ENCODE results near the gene PIP5K1B.

Gene PIP5K1B

DNA sequence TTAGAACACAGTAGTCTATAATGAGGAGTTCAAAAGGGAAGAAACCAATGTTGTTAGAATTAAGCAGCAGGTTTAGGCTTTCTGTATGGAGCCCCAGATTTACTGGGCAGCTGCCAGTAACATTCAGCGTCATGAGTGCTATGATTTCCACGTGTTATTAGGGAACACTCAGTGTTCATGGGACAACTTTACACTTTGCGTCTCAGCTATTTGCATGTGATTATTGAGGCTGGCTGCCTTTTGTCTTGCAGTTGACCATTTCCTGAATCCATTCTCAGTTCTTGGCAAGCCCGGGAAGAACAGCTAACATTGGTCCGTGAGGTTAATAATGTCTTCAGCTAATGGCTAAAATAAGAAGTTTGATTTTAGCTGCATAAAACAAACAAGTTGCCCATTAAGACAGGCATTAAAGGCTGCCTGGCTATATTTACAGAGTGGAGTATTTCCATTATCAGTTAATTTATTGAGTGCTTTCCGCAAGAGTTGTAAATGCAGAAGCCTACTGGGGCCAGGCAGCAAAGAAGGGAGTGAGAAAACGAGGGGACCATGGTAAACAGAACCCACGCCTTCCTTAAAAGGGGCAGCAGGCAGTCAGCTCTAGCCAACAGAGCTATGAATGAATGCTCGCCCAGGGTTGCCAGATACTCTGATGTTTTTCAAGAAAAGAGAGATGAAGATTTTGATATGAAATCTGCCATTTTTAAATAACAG, 120.9 kb downstream of the PIP5K1B start:
- DNase-seq = no peak

DNA sequence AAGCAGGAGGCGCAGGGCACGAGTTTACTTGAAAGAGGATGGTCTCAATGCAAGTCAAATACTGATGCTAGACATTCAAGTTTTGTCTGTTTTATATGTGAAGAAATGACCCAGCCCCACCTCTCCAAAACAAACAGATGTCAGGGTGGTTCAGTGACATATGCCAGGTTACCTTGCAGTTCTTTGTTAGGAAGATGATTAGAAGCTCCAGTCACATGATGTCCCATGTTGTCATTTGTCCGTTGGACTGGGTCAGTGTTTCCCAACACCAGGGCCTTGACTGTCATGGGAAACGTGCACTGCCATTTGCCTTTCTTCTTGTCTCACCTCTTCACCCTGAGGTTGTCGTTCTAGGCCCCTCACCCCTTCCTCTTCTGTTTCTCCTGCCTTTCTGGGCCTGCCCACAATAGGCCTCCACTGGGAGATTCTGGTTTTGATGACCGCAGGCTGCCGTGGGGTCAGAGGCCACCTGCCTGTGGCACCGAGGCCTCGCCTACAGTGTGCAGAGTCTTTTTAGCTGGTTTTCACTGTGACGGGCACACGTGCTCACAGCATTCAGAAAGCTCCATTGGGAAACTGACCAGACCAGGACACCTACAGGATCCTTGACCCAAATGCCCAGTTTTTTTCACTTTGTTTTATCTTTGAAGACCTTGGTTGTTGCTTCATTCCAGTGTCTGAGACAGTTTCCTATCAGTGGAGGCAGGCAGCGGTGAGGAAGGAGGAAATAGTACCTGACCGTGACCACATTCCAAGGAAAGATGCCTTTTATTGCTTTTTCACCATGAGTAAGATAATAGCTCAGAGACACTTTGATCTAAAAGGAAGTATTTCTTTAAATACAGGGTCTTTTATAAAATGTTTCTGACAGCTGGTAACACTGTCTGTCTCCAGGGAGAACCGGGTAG, 123.1 kb downstream of the PIP5K1B start:
- DNase-seq = no peak

DNA sequence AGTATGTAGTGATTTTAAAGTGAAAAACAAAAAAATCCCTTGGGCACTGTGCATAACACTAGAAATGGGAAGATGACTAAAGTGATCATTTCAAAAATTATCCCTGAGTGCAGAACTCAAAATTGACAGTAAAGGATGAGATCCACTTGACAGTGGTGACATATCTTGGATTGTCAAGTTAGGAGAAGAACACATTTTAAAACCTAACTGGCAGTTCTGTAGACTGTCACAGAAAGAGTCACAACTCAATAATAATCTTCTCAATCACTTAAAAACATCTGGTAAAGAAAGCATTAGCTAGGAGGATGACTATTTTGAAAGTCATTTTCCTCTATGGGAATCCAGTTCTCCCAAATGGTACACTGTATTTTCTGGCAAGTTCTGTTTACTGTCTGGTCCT, 127.1 kb downstream of the PIP5K1B start:
- no peak for DNase-seq

DNA sequence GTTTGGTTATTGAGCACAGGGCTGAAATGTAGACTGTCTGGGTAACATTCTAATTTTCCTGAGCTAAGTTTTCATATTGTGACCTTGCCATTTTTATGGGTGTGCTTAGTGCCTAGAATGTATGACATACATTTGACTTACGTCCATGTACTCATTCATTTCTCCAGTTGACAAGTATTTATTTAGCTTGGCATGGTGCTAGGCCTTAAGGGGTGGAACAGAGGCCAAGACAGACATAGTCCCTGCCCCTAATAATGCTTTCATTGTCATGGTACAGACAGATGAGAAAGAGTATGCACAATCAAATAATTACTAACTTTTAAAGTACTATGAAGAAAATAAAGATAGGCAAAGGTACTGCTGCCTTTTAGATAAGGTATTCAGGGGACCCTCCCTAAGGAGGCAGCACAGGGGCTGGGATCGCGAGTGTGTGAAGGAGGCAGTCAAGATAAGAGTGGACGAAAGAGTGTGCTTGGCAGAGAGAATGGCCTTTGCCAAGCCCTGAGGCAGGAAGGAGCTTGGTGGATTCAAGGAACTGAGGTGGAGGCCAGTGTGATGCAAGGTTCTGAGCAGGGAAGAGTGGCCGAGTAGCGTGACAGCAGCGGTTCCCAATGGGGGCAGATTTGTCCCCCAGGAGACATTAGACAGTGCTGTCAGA, 128.0 kb downstream of the PIP5K1B start:
- DNase-seq = no peak

DNA sequence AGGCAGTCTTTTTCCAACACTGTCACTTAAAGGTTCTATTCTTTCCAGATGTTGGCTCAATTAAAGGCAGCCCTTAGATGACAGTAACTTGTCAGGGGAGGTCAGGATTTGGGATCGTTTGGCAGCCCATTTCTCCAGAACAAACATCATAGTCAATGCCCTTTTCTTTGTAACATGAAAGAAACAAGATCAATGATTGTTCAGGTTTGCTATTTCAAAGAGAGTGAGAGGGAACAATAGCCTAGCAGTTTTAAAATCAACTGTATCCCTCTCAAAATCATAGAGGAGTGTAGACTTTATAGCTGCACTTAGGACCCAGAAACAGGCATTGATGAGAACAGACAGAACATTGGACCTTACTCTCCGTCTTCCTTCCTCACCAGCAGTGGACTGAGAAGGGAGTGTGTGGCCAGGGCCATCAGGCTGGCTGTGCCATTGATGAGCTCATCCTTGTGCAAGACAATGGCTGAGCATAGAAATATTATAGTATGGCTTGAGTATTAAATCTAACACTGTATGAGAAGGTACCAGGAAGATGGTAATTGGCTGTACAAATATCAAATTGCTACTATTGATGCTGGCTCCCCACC, 130.0 kb downstream of the PIP5K1B start:
- DNase-seq = no peak

DNA sequence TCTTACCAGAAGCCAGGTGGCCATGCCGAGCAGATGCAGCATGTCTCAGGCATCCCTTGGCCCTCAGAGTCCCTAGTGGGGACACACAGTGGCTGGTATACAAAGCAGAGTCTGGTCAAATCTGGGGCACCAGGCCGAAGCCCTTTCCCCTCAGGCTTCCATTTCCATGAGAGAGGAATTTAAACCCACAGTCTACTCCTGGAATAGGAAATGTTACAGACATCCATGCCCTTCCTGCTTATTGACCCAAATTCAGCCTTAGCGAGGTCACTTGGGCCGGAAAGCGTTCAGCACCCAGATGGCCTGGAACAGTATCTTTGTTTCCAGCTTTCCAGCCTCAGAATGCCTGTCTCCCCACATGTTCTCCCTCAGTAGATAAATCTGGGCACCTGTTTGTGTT, 131.7 kb downstream of the PIP5K1B start:
- DNase-seq = no peak

DNA sequence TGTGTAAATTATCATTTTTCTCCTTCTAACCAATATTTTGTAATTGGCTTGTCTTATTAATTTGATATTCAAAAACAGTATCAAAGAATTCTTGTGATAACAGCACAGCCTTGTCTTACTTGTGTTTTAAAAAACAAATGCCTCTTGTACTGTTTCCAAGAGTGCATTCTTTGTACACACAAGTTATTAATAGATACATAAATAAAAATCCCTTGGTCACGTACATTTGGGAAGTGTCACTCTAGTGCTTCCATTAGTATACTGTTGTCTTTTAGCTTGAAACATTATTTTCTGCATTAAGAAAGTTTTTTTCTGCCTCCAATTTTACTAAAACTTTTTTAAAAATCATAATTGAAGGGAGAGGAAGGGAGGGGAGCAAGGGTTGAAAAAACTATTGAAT, 133.2 kb downstream of the PIP5K1B start:
- no peak for DNase-seq

DNA sequence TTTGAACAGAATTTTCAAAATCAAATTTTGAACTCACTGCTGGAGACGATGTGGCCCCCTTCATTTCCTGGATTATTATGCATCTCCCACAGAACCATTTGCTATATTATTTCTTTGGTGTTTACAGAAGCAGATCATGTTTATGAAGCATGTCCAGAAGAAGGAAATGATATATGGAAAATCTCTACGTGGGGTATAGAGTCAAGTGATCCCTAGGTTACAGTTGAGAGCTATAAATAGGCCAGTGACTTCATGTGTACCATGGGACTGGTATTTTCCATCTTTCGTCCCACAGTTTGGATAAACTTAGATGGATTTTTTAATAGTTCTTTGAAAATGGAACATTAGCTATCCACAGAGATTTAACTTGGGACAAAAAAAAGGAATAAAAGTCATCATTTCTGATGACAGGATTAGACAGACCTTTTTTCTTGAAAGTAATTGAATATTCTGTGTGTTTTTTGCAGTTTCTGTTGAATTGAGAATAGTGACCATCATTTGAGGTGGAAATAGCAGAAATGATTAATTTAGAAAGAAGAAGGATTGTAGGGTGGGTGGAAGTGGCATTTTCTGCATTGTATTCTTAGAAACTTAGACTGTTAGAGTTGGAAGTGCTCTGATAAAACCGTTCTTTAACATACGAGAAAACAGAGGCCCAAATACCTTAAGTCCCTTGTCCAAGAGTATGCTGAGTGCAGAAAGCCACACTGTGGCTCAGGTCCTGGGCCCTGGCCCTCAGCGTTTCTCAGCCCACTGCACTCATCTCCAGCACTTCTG, 136.4 kb downstream of the PIP5K1B start:
- no peak for DNase-seq

DNA sequence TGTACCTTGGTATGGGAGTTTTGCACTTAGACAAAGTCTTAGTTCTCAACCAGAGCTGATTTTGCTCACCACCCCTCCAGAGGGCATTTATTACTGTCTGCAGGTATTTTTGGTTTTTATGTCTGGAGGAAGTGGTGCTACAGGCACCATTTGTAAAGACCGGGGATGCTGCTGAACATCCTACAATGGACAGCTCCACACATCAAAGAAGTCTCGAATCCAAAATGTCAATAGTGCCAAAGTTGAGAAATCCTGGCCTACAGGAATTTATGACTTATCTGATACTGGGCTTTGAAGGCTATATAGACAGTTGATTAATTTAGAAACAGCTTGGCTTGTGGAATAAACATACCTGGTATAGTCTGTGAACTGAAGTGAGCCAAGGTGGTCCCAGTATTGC, 137.5 kb downstream of the PIP5K1B start:
- no peak for DNase-seq

DNA sequence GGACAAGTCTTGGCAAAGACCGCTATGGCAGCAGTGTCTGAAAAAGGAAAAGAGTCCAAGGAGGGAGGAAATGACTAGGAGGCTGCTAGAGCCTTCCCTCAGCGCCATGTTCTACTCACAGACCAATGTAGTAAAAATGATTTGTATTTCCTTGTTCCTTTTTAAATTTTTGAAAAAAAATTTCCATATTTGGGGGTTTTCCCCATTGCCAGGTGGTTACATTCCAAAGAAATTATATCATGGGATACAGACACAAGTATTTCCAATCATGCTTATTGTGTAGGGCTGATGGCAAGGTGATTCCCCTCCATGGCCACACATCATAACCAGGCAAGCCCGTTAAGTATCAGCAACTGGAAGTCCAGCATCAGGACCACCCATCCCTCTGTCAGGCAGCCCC, 138.2 kb downstream of the PIP5K1B start:
- no peak for DNase-seq

DNA sequence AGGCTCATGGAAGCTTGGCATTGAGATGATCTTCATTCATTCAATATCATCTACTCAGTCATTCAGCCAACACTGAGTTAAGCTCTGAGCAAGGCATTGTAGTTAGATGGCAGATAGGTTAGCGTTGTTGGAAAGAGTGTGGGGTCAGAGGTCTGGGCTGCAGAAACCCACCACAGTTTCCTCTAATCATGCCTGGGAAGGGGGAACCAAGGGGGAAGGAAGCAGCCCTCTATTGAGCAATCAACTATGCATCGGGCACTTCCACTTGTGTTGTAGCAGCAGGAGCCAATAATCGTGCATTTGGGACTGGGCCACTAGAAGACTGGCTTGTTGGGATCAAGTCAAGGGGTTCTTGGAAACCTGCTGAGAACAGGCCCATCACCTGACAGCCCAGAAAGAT, 139.1 kb downstream of the PIP5K1B start:
- no peak for DNase-seq

DNA sequence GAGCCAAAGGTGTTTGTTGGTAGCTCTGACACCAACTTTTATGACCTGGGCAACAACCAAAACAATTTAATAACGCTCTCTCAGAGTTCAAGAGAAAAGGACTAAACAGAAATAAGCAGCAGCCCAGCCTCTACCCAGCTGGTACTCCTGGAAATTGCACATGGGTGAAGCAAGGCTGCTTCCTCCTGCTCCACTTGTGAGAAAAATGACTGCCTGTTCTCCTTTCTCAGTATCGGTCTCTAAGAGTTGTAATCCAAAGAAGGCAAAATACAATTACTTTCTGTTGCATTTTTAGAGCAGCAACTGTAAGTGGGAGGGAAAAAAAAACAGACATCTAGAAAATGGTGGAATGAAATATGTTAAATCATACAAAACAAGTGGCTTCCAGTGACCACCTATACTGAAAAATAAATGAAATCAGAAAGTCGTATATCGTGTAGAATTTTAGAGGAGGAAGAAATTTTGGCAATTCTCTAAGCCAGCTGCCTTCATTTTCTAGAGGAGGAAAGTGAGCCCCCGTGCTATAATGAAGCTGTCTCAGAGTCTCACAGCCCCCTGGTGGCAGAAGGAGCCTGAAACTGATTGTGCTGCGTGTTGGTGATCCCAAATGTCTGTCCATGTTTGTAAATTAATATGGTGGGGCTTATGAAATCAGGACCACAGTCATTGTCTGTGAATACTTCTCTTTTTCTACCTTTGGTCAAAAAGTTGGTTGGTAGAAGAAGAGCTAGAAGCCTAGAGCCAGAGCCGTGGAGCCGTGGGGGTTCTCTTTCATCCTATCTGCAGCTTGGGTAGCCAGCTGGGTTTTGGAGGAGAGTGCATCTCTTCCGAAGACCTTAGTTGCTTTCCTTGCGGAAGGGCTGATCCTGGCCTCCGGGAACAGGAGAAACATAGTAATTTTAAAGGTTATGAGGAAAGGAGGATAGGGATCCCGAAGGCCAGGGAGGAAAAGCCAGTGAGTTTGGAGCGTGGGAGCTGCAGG, 139.9 kb downstream of the PIP5K1B start:
- DNase-seq = no peak

DNA sequence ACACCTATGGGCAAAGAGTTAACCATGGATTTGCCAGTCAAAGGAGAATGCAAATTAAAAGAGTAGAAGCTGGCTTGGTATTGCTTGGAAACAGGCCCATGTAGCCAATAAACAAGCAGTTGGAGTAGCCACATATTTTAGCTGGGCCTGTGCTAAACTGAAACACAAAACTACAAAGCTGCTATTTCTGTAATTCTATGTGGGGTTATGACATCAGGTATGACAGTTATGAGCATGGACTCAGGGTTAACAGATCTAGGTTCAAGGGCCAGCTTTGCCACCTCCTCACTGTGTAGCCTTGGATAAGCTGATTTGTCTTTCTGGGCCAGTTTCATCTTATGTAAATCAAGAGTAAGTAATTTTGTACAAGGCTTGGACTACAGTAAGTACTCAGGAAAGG, 142.7 kb downstream of the PIP5K1B start:
- DNase-seq = no peak

DNA sequence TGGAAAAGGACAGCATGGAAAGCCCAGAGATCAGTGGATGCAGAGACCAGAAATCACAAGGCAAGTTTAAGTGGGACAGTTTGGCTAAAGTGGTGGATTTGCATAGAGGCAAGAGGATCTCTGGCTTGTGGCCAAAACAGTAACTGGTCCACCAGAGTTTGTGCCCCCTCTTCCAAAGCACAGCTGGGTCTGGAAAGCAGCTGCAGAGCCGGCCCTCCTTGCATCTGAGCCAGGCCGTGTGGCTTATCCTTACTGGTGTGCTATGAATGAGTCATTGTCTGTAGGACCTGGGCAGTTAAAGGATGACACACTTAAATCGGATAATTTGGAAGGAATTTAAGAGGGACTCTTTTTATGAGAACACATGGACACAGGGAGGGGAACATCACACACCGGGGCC, 146.6 kb downstream of the PIP5K1B start:
- DNase-seq = no peak

DNA sequence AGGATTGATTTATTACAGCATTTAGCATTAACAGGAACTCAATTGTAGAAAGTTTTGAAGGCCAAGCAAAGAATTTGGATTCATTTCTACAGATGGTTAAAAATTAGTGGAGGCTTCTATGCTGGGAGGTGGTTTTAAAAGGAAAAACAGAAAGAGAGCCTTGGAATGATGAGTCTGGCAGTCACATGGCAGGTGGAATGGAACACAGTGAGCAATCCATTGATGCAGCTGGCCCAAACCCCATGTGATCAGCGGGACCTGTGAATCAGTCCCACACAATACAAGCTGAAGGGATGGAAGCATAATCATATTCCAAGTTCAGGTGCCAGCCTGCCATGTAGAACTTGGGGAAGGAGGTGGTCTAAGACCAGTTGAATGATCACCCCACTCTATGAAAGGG, 147.9 kb downstream of the PIP5K1B start:
- DNase-seq = no peak

DNA sequence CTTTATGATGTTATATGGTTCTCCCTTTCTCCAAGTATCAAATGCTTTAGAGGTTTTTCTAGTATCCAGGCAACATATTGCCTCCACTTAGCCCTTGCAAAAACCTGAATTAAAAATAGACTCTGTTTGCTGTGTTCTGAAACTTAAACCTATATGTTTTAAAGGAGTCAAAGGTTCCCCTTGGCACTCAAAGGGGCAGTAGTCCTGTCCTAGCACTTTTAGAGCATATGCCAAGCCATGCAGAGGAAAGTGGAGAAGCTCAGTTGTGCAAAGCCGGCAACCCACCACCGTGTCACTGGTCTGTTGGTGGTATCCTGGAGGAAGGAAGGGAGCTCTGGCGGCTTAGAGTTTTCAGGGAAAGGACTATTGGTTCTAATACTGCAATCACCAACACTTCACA, 154.3 kb downstream of the PIP5K1B start:
- DNase-seq = no peak

DNA sequence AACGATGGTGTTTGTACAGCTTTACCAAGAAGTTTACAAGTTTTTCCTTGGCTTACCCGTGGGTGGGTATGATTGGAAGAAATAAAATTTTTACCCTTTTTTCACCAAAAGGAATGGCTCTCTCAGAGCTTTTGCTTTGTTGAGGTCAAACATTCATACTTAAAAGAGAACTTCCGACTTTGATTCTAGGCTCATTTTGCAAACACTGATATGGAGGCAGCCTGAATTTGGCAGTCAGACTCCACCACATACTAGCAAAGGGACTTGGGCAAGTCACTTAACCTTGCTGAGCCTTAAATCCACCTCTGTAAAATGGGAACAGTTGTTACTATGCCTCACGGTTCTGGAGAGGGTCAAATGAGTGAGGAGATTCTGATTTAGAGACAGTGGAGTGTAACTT, 155.4 kb downstream of the PIP5K1B start:
- DNase-seq = no peak

DNA sequence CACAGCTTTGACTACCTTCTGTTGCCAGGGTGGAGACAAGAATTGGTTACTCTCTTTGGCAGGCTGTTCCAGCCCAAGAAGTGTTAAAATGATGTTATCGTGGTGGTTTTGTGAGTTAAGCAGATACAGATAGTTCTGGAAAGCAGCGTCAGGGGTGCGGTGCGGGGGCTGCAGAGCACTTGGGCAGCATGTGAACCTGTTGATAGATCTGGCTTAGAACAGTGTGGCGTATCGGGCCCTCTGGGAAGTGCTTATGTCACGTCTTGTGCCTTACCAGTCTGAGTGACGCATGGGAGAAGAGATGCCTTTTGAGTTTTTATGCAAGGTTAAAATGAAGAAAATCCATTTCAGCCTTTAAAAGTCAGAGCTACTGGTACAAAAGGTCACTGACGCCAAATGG, 156.4 kb downstream of the PIP5K1B start:
- no peak for DNase-seq

DNA sequence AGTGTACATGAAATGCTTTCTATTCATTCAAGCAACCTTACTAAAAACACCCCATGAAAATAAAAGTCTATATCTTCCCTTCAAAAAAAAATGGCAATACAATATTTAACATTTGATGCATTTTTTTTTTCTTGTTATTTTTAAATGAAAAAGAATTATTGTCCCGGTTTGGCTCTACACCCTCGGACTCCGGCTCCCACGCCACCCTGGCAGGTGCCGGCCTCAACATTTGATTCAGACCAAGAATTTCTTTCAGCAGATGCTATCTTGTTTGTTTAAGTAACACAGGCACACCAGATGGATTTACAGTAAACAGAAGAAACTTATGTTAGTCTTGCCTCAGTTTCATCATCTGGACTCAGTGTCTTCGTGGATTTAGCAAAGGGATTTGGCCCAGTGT, 162.0 kb downstream of the PIP5K1B start:
- DNase-seq = no peak

DNA sequence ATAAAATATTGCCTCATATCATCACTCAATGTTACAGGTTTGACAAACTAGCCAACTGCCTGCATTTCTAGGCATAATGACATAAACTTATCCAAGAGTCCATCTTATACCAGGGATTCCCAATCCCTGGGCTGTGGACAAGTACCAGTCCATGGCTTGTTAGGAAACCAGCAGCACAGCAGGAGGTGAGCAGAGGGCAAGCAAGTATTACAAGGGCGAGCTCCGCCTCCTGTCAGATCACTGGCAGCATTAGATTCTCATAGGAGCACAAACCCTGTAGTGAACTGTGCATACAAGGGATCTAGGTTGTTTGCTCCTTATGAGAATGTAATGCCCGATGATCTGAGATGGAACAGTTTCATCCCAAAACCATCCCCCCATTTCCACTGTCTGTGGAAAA, 164.0 kb downstream of the PIP5K1B start:
- DNase-seq = no peak

DNA sequence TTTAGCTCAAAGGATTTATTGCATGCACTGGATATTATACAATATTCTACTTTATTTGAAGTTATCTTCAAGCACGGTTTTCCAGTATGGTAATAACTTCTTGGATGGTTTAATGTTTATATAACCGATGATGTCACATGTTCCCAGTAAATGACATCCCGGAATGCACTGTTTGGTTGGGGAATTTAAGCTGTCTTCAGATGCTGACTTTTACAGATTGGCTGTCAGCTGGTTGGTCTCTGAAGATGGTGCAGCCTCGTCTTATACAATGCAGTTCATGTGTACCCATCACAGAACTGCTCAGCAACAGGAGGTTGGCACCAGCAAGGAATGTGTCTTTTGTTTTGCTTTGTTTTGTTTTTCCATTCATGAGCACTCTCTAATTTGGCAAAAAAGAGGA, 165.0 kb downstream of the PIP5K1B start:
- DNase-seq = no peak

All from NCI-H345 (cell line).